OCI-LY1 (cell line): ENCODE measurements around the gene RASSF8.

Experiments used
- H2AFZ ChIP-seq: fragments of 200-600 bp; sonication (generic), shearing (Covaris generic); 2 replicates; pipeline ENCODE4 v1.6.0; 2014; ENCODE audit warnings: antibody characterized with exemption, mild to moderate bottlenecking, low read length
- H3F3A ChIP-seq: fragments of 200-600 bp; sonication (generic), shearing (Covaris generic); 2 replicates; pipeline ENCODE4 v1.6.0; 2014; ENCODE audit warnings: mild to moderate bottlenecking, antibody characterized with exemption, low read length, moderate library complexity; ENCODE audit not compliant: insufficient read depth
- H3K27ac ChIP-seq: fragments of 200-600 bp; sonication (generic); 2 replicates; pipeline ENCODE4 v1.5.1; 2014; ENCODE audit warnings: low read length, mixed run types, mild to moderate bottlenecking, low read depth; ENCODE audit not compliant: poor library complexity, severe bottlenecking
- H3K27me3 ChIP-seq: fragments of 200-600 bp; sonication (generic); 2 replicates; pipeline ENCODE4 v1.6.0; 2014; ENCODE audit warnings: antibody characterized with exemption, mild to moderate bottlenecking, low read length, moderate library complexity; ENCODE audit not compliant: insufficient read depth
- H3K36me3 ChIP-seq: fragments of 200-600 bp; sonication (generic); 2 replicates; pipeline ENCODE4 v1.6.1; 2014; ENCODE audit warnings: mild to moderate bottlenecking, antibody characterized with exemption, low read length, moderate library complexity, mixed read lengths; ENCODE audit not compliant: insufficient read depth
- H3K4me1 ChIP-seq: fragments of 200-600 bp; sonication (generic); 2 replicates; pipeline ENCODE4 v1.5.1; 2014; ENCODE audit warnings: mild to moderate bottlenecking, low read length, moderate library complexity; ENCODE audit not compliant: insufficient read depth, severe bottlenecking
- H3K4me2 ChIP-seq: fragments of 200-600 bp; sonication (generic), shearing (Covaris generic); 2 replicates; pipeline ENCODE4 v1.6.1; 2014; ENCODE audit warnings: low read length
- H3K4me3 ChIP-seq: fragments of 200-600 bp; sonication (generic); 2 replicates; pipeline ENCODE4 v1.5.1; 2014; ENCODE audit warnings: low read length, low read depth, mild to moderate bottlenecking, mixed read lengths; ENCODE audit not compliant: poor library complexity, severe bottlenecking
- H3K79me2 ChIP-seq: fragments of 200-600 bp; shearing (Covaris generic); 2 replicates; pipeline ENCODE4 v1.6.1; 2016; ENCODE audit warnings: mixed run types, low read length, mixed read lengths; ENCODE audit not compliant: insufficient read depth
- H3K9ac ChIP-seq: fragments of 200-600 bp; sonication (generic), shearing (Covaris generic); 2 replicates; pipeline ENCODE4 v1.6.1; 2014; ENCODE audit warnings: mild to moderate bottlenecking, low read length, mixed read lengths
- H3K9me2 ChIP-seq: fragments of 200-600 bp; sonication (generic), shearing (Covaris generic); 2 replicates; pipeline ENCODE4 v1.6.1; 2014; ENCODE audit warnings: low read depth, mild to moderate bottlenecking, low read length, mixed read lengths
- H3K9me3 ChIP-seq: fragments of 200-600 bp; shearing (Covaris generic); 2 replicates; pipeline ENCODE4 v1.6.1; 2014; ENCODE audit warnings: low read length, mixed read lengths
- H4K20me1 ChIP-seq: fragments of 200-600 bp; sonication (generic), shearing (Covaris generic); 2 replicates; pipeline ENCODE4 v1.6.0; 2016; ENCODE audit warnings: mild to moderate bottlenecking, low read length; ENCODE audit not compliant: insufficient read depth
- CTCF ChIP-seq: fragments of 200-600 bp; sonication (generic), shearing (Covaris generic); IDR thresholded peaks from 2 replicates; pipeline ENCODE4 v1.5.1; 2017; ENCODE audit warnings: mild to moderate bottlenecking, antibody characterized with exemption, low read length, moderate library complexity, mixed read lengths
- EZH2 ChIP-seq: fragments of 200-600 bp; sonication (generic), shearing (Covaris generic); IDR thresholded peaks from 2 replicates; pipeline ENCODE4 v1.8.0; 2017; ENCODE audit warnings: borderline replicate concordance, mixed run types, mild to moderate bottlenecking, antibody characterized with exemption, low read length, moderate library complexity, mixed read lengths

The RASSF8 gene

DNA sequence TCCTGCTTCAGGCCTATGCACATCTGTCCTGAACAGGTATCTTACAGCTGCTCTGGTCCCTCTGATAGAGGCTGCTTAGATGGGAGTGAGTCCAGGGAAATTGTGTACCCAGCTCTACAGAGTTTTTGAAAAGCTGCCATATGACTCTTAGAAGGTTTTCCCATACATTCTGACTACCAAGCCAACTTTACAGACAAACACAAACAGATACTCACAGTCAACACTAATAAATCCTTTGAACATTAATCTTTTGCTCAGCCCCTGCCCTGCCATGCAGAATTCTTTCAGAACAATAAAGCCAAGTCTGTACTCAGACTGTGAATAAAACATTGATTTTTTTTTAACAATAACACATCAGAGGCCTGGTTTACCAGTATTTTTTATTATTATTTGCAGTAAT lies 21.4 kb upstream of the RASSF8 start:
- H3K9ac ChIP-seq, result no peak overlapping the region
- no peak overlapping the region for H3K4me2 ChIP-seq
- H3K4me1 ChIP-seq, result no peaks in the 10 kb centered on the region
- no peaks in the 10 kb centered on the region for H3K27me3 ChIP-seq
- no peaks in the 10 kb centered on the region for H3F3A ChIP-seq
- no peaks in the 10 kb centered on the region for H3K79me2 ChIP-seq
- no peak overlapping the region for H3K27ac ChIP-seq
- H2AFZ ChIP-seq, result no peak overlapping the region
- no peaks in the 10 kb centered on the region for H3K9me2 ChIP-seq
- TF ChIP-seq EZH2, result no peak
- no peak for TF ChIP-seq CTCF
- no peaks in the 10 kb centered on the region for H3K9me3 ChIP-seq
- H3K4me3 ChIP-seq, result no peak overlapping the region
- no peaks in the 10 kb centered on the region for H3K36me3 ChIP-seq
- no peaks in the 10 kb centered on the region for H4K20me1 ChIP-seq

DNA sequence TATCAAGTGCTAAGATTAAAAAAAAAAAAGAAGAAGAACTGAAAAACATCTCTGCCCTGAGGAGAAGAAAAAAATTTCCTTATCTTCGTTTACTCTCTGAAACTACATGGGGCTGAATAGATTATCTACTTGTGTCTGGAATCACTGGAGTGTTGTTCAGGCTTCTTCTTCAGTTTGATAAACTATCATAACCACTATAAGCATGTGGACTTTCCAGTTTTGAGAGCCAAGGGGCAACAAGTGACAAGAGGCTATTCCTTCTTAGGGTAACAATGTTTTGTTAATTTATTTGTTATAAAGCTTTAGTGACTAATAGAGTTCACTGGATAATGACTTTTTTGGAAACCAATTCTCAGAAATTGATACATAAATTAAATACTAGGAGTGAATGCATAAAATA lies 19.9 kb upstream of the RASSF8 start:
- no peak overlapping the region for H3K4me2 ChIP-seq
- TF ChIP-seq EZH2 (no peak), CTCF (no peak)
- H2AFZ ChIP-seq, result no peak overlapping the region

GRCh38 chr12:25939606-25940005 lies 18.9 kb upstream of the RASSF8 start:
- H3K36me3 ChIP-seq, result no peaks in the 10 kb centered on the region
- H4K20me1 ChIP-seq, result no peaks in the 10 kb centered on the region
- no peaks in the 10 kb centered on the region for H3K4me1 ChIP-seq
- no peaks in the 10 kb centered on the region for H3F3A ChIP-seq
- no peak overlapping the region for H3K4me3 ChIP-seq
- no peaks in the 10 kb centered on the region for H3K9me2 ChIP-seq
- no peaks in the 10 kb centered on the region for H3K9me3 ChIP-seq
- no peak overlapping the region for H2AFZ ChIP-seq
- H3K9ac ChIP-seq, result no peak overlapping the region
- H3K27ac ChIP-seq, result no peak overlapping the region
- no peaks in the 10 kb centered on the region for H3K27me3 ChIP-seq
- TF ChIP-seq CTCF, result no peak
- TF ChIP-seq EZH2, result no peak
- no peak overlapping the region for H3K4me2 ChIP-seq
- no peaks in the 10 kb centered on the region for H3K79me2 ChIP-seq

More for the DNA sequence above, 19.9 kb upstream of the RASSF8 start:
- H3K9ac ChIP-seq, result no peak overlapping the region
- no peaks in the 10 kb centered on the region for H3F3A ChIP-seq
- H3K36me3 ChIP-seq, result no peaks in the 10 kb centered on the region
- H3K79me2 ChIP-seq, result no peaks in the 10 kb centered on the region
- H3K9me3 ChIP-seq, result no peaks in the 10 kb centered on the region
- no peaks in the 10 kb centered on the region for H3K27me3 ChIP-seq
- H4K20me1 ChIP-seq, result no peaks in the 10 kb centered on the region
- no peaks in the 10 kb centered on the region for H3K4me1 ChIP-seq
- no peaks in the 10 kb centered on the region for H3K9me2 ChIP-seq
- no peak overlapping the region for H3K4me3 ChIP-seq
- H3K27ac ChIP-seq, result no peak overlapping the region
